Lung (tissue), 12 donors: Measurements from ENCODE around the gene NOP10. TPM values are rescaled to one million over a fixed set of nuclear protein-coding genes. Genes with fewer than 3 reads are reported as not detected.

Experiments
- ATAC-seq: fragments of 200-7000 bp; cut with Tn5 transposase; one replicate; pipeline ENCODE4 v1.9.1; 2020; ENCODE audit warnings: moderate number of reproducible peaks; ENCODE audit not compliant: insufficient read depth, low FRiP score
- DNase-seq, 3 donors: peaks; one replicate each; pipeline ENCODE4 v3.0.0-alpha.2; 2013 to 2017
- H3K27ac ChIP-seq, 2 donors: one replicate each; pipeline ENCODE4 v1.5.1; 2013; ENCODE audit warnings: mild to moderate bottlenecking in 2 of 2, moderate library complexity in 2 of 2, control low read depth in 1 of 2, inconsistent platforms in 1 of 2, low read depth in 1 of 2, low read length in 1 of 2
- H3K27me3 ChIP-seq, 3 donors: one replicate each; pipeline ENCODE4 v1.5.1; 2013; ENCODE audit warnings: low read length in 2 of 3; ENCODE audit not compliant: control insufficient read depth in 3 of 3, insufficient read depth in 3 of 3
- H3K36me3 ChIP-seq, 4 donors: one replicate each; pipeline ENCODE4 v1.5.1; 2013; ENCODE audit warnings: low read length in 4 of 4, mild to moderate bottlenecking in 1 of 4, moderate library complexity in 1 of 4; ENCODE audit not compliant: control insufficient read depth in 4 of 4, insufficient read depth in 4 of 4
- H3K4me1 ChIP-seq, 5 donors: one replicate each; pipeline ENCODE4 v1.5.1; 2013; ENCODE audit warnings: low read length in 5 of 5, mild to moderate bottlenecking in 2 of 5, moderate library complexity in 1 of 5; ENCODE audit not compliant: control insufficient read depth in 5 of 5, insufficient read depth in 5 of 5
- H3K4me3 ChIP-seq: one replicate; pipeline ENCODE4 v1.5.1; 2013; ENCODE audit warnings: mild to moderate bottlenecking, control low read depth, moderate library complexity
- H3K9ac ChIP-seq, 2 donors: one replicate each; pipeline ENCODE4 v1.5.1; 2013; ENCODE audit warnings: low read length in 2 of 2, control low read depth in 1 of 2; ENCODE audit not compliant: insufficient read depth in 1 of 2
- H3K9me3 ChIP-seq, 4 donors: one replicate each; pipeline ENCODE4 v1.5.1; 2013; ENCODE audit warnings: low read length in 3 of 4, mild to moderate bottlenecking in 1 of 4, moderate library complexity in 1 of 4; ENCODE audit not compliant: control insufficient read depth in 4 of 4, insufficient read depth in 3 of 4
- WGBS, 2 donors: extraction: QIAGEN DNeasy Blood & Tissue Kit; methylation state at CpG; one replicate each; pipeline ENCODE4 v1.1.7; 2013; 5-methylcytosine and 5-hydroxymethylcytosine counted together
- polyA plus RNA-seq, 2 donors: library from polyadenylated mRNA; stranded (reverse); fragments of 200-250 nt; gene quantifications; one replicate each; pipeline ENCODE4 v1.2.1, GENCODE V29; 2013
- total RNA-seq, 2 donors: library from RNA; depleted of rRNA in 1 of 2; stranded (reverse); fragments of >200 nt in 1 of 2; gene quantifications; one replicate each; pipeline ENCODE4 v1.2.1, GENCODE V29; 2014 to 2021
- TF ChIP-seq, protein P1 (sequence below): IDR thresholded peaks from 2 replicates; pipeline ENCODE4 v1.5.1; 2012; ENCODE audit warnings: mild to moderate bottlenecking; ENCODE audit errors: control extremely low read depth, extremely low read depth
- donor health status: control.
- donor health status: control.
- donor health status: Bipolar disorder and iron deficiency.
- donor health status: healthy.
- donor health status: DM: yes; HTN: yes; CAD: no.

NOP10 gene
- total and polyA plus RNA-seq, 4 donors: 103 to 509 (median 233) TPM

- no peak overlapping the region for H3K4me3 ChIP-seq
- no peak for DNase-seq
- H3K36me3 ChIP-seq: no peaks in the 10 kb centered on the region
- no peak for ATAC-seq
- H3K9me3 ChIP-seq: no peaks in the 10 kb centered on the region
- no peak overlapping the region for H3K9ac ChIP-seq
- H3K4me1 ChIP-seq: peaks cover 0 to 11% (median 6%) of the 10 kb centered on the region in 5 donors
- H3K27me3 ChIP-seq: no peaks in the 10 kb centered on the region
- WGBS, 2 donors: 38 to 52% methylated on average over 2 of the region's 2 CpGs
- H3K27ac ChIP-seq: no peak overlapping the region
- TF ChIP-seq, protein P1, sequence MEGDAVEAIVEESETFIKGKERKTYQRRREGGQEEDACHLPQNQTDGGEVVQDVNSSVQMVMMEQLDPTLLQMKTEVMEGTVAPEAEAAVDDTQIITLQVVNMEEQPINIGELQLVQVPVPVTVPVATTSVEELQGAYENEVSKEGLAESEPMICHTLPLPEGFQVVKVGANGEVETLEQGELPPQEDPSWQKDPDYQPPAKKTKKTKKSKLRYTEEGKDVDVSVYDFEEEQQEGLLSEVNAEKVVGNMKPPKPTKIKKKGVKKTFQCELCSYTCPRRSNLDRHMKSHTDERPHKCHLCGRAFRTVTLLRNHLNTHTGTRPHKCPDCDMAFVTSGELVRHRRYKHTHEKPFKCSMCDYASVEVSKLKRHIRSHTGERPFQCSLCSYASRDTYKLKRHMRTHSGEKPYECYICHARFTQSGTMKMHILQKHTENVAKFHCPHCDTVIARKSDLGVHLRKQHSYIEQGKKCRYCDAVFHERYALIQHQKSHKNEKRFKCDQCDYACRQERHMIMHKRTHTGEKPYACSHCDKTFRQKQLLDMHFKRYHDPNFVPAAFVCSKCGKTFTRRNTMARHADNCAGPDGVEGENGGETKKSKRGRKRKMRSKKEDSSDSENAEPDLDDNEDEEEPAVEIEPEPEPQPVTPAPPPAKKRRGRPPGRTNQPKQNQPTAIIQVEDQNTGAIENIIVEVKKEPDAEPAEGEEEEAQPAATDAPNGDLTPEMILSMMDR: no peak
Measured at GRCh38 chr15:34370643-34371042, 27.7 kb upstream of the NOP10 start.

- Histone ChIP-seq H3K9me3 (no peaks in the 10 kb centered on the region), H3K9ac (no peak overlapping the region), H3K36me3 (no peaks in the 10 kb centered on the region), H3K4me3 (no peak overlapping the region), H3K27ac (no peak overlapping the region), H3K4me1 (peaks cover 0 to 15% (median 7%) of the 10 kb centered on the region in 5 donors), H3K27me3 (no peaks in the 10 kb centered on the region)
- TF ChIP-seq, protein P1: no peak
- DNase-seq (no peak), ATAC-seq (no peak)
- 76 to 80% methylated on average over 2 of the region's 2 CpGs for WGBS, 2 donors
Measured at GRCh38 chr15:34370129-34370528, 27.2 kb upstream of the NOP10 start.

DNA sequence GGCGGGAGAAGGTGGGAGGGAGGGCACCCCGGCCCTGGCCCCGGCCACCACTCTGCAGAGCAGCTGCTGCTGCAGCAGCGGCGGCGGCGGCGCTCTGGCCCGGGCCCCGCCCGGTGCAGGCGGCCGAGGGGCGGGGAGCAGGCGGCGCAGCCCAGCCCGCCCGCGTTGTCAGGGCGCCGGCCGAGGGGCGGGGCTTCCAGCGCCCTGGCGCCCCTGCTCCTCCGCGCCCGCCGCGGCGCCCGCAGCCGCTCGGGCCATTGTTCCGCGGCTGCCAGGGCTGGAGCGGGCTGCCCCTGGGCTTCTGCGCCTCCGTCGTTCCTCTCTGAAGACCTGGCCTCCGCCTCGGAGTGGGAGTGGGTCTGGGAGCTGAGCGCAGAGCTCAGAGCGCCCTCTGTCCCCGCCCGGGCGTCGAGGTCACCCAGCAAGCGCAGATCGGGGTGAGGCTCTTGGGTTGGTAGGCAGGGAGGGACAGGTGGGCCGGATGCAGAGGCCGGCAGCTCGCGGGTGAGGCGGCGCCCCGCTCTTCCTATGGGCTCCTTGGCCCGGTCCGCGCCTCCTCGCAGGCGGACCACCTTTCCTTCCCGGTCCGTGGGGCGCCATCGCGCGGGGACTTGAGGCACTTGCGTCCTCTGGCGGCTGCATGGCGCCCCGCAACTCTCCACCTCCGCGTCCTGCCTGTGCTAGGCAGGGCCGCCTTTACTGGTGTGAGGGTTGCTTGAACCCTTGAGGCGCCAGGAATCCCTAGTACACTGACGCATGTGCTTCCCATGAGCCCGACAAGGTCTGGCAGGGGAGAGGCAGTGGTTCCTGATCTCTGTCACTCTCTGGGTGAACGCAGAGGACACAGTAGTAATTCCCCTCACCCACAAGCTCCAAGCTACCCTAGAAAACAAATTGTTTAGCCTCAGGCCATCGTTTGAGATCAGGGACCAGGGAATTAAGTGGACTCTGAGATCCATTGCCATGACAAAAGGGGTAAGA lies 24.5 kb upstream of the NOP10 start, which contains the start of gene LPCAT4:
TSS of gene LPCAT4 (minus strand) at position 96 of the 981 bp plus-strand sequence. CDS start 96 bp downstream, outside the sequence.
- TF ChIP-seq, protein P1: peak; percentile 71
- Histone ChIP-seq H3K4me3 (peak within 1 kb of the TSS; percentile 79), H3K27me3 (no peaks in the 10 kb centered on the region), H3K4me1 (peaks cover 0 to 15% (median 7%) of the 10 kb centered on the region in 5 donors), H3K27ac (peak within 1 kb of the TSS; percentile 88 to 96), H3K9me3 (no peaks in the 10 kb centered on the region), H3K9ac (peak within 1 kb of the TSS; percentile 58 to 95), H3K36me3 (peaks cover 0 to 1% (median 0%) of the 10 kb centered on the region in 4 donors)
- DNase-seq (peak; percentile 90 to 92 (median 91)), ATAC-seq (peak; percentile 96)
- WGBS, 2 donors: 0% methylated on average over 56 to 80 of the region's 80 CpGs
